HG03060 (cell line): ENCODE measurements around the gene SLC35G2.
"Not testable (repeated sequence)": the region's sequence is repeated elsewhere in the genome, so short reads cannot be mapped to it uniquely, and the experiment has no call there.

Source experiments
- ATAC-seq: cut with Tn5 transposase; IDR thresholded peaks from one replicate; pipeline ENCODE4 v1.9.1; 2021; ENCODE audit warnings: low read depth, moderate number of reproducible peaks; ENCODE audit not compliant: unreplicated experiment

The SLC35G2 gene

DNA sequence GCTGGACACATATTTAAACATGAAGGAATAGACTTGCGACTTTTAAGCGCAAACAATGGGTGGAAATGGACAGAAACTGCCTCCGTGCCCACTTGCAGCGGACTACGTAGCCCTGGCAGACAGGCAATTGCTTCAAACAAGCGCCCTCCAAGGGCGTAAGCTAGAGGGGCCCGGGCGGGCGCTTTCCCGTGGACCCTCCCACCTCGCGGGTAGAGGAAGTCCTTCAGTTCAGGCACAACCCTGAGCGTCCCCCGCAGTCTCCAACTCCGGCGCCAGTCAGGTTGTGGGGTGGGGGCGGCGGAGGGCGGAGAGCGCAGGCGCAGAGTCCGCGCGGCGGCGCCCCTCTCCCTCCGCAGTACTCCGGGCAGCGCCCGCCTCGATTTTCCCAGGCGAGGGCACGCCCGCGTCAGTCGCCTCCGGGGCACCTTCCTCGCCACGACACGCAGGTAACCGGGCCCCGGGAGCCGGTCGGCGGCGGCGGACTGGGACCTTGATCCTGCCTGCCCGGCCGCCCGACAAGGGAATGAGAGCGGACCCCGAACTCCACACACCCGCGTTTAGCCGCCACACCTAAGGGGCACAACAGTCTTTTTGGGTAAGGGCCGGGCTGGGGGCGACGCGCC, at the start of gene SLC35G2:
SLC35G2 (plus strand) TSS at position 358 of the 623 bp plus-strand sequence. CDS start 35,335 bp downstream, outside the sequence.
- no peak for ATAC-seq

DNA sequence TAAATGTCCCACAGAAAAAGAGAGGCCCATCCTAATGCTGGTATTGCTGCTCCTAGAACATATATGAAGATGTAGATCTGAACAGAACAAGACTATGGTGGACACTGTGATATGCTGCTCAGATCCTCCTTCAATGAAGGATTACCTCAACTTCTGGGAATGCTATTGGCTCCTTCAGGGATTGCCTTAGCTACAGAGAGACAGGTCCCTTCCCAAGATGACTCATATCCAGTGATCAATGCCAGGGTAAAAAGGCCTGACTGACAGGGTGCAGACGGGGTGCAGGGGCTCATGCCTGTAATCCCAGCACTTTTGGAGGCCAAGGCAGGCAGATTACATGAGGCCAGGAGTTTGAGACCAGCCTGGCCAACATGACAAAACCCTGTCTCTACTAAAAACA, 46.2 kb upstream of the SLC35G2 start:
- ATAC-seq, result no peak

DNA sequence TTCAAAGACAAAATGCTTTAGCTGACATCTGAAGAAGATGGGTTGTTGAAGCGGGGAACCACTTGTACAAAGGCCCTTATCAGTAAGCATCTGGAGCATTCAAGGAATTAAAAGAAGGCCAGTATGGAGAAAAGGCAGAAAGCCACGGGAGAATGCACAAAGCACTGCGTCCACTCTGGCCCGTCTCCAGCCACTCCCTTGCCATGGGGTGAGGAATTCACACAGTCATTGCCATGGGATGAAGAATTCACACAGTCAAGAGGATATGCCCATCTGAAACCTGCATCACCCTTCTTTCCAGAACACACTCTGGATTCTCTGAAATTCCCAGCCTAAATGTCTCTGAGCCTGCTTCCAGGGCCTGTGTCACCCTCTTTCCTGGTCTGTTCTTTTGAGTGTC, 40.1 kb upstream of the SLC35G2 start:
- ATAC-seq, result no peak

DNA sequence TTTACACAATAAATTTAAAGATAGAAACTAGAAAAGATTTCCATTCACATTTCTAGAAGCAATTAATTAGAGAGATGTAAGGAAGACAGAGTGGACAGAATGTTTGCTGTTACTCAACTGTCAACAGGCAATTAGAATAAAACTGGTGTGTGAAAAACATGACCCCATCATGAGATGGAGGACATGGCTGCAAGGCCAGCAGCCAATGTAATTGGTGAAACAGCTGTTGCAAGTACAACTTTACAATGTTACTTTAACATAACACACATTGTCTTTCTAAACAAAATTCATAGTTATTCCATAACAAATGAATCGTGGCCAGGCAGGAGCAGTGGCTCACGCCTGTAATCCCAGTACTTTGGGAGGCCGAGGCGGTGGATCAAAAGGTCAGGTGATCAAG, 38.2 kb upstream of the SLC35G2 start:
- ATAC-seq, result no peak

DNA sequence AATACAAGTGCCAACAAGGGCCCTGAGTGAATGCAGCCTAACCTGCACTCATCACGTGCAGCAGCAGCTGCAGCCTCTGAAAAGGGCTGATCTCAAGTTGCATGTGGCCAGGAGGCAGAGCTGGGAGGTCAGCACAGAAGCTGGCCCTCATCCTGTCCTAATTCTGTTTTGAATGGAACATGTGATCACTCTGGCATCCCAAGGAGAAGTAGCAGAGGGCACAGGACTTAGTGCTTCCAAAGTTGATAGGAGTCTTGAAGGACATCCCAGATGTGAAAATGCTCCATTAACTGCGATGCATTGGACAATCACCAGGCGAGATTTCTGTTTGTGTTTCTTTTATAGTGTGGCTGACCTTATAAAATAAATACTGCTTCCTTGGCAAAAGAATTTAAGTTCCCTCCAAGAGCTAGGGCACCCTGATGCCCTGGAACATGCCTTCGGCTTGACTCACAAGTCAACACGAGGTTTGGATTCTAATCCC, 35.2 kb upstream of the SLC35G2 start:
- ATAC-seq, result no peak

DNA sequence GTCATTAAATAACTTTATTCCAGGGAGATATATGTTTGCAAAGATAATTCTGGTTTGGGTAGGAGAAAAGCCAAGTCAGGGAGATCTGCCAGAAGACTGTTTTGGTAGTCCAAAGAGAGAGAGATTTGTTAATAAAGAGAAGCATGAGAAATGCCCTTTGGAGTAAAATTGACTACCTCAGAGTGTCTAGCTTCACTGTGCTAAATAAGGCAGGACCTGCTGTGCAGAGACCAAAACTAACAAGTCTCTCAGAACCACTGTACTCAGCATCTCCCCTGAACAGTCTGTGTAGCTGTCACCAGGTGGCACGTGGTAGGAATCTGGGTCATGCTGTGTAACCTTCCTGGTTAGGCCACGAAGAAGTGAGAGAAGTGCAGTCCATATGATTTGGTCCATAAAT, 31.6 kb upstream of the SLC35G2 start:
- ATAC-seq, result peak; percentile 66

DNA sequence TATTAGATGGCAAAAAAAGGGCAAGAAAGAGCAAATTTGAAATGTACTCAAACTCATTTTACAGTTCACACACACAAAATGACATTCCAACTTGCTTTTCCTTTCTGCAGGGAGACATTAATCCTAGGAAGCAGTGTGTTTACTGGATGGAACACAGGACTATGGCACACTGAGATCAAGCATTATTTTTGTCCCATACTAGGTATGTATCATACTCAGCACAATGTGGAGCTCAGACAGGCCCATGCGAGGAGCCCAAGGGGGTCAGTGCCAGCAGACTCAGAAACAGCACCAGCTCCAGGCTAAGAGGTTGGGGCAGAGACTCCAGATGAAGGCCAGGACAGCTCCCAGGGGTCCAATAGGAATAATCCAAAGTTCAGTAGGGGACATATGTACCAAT, 30.8 kb upstream of the SLC35G2 start:
- no peak for ATAC-seq

DNA sequence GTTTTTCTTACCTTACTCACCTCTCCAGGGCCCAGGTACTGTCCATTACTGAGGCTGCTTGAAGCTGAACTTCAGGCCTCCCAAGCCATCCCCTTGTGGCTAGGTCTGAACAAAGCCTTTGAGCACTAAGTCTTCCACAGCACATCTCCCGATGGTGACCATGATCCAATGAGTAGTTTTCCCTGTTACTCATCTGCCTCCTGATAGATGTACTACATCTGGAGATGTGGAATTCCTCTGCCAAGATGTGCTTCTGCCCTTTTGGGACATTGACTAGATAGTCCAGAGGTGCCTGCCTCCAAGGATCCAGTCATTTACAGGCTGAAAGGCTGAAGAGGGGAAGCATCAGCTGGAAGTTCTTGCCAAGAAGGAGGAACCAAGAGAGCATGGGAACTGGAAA, 28.9 kb upstream of the SLC35G2 start:
- ATAC-seq, result no peak

DNA sequence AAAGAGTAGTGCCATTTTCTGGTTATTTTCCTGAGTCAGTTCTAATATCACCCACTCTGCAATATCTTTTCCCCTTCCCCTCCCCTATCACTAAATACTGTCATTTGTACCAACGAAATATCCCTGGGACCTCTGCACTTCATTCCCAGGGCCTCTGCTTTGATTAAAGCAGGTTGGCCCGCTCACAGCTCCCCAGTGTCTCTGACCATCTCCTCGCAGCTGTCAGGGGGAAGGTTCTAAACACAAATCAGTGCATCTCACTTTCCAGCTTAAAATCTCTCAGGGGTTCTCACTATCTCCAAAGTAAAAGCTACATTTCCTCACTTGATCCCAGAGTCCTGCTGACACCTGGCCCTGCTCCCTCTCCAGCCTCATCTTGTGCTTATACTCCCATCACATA, 28.1 kb upstream of the SLC35G2 start:
- ATAC-seq, result no peak

DNA sequence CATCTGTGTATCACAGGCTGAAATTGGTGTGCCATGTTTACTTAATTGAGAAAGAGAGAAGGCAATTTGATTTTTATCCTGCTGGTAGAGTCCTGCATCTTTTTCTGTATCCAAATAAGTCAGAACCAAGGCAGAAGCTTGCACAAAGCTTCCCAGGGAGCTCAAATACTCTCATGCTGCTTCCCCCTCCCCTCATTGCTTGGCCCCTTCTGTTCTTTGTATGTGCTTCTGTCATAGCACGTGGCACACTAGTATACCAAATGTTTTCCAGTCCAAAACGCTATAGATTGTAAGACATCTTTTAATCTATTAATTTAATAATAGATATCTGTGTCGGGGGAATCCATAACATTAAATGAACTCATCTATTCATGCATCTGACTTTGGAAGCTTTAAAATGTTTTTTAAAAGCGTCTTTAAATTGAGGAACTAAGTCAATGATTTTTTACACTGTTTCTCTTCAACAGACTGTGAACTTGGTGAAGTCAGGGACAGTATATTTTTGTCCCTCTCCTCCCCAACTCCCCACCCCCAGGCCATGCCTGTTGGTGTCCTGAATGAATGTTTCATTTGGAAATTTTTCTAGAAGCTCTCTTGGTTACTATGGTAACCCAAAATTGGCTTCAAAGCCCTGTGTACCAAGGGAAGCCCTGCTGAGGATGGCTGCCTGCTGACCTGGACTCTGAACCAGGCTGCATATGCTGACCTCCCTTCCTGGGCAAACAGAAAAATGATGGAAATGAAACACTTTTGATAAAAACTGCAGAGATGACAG, 26.2 kb upstream of the SLC35G2 start:
- no peak for ATAC-seq

DNA sequence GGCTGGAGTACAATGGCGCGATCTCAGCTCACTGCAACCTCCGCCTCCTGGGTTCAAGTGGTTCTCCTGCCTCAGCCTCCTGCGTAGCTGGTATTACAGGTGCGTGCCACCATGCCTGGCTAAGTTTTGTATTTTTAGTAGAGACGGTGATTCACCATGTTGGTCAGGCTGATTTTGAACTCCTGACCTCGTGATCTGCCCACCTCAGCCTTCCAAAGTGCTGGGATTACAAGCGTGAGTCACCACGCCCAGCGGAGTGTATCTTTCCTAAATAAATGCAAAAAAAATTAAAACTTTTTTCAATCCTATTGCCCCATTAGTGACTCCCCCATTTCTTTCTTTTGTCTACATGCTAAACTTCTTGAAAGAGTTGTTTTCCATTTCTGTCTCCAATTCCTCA, 17.8 kb upstream of the SLC35G2 start:
- not testable (repeated sequence) for ATAC-seq

DNA sequence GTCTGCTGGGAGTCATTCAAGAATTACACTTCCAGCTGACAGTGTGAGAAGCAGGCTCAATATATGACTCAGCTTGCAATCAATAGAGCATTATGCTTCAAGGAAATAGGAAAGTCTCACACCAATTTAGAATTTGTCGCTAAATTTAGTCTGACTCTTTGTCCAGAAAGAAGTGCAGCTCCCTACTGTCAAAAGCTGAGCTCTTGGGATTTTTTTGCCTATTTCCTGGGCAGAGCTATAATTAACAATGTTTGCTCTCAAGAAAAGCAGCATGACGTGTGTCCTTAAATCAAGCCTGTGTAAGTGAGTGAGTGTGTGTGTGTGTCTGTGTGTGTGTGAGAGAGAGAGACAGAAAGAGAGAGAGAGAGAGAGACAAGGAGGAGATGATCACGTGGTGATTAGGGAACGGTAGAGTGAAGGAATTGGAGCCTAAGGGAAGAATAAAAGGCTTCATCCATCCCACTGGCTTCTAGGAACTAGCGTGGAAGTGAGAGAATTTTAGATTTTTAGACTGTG, 16.4 kb upstream of the SLC35G2 start:
- ATAC-seq, result no peak

DNA sequence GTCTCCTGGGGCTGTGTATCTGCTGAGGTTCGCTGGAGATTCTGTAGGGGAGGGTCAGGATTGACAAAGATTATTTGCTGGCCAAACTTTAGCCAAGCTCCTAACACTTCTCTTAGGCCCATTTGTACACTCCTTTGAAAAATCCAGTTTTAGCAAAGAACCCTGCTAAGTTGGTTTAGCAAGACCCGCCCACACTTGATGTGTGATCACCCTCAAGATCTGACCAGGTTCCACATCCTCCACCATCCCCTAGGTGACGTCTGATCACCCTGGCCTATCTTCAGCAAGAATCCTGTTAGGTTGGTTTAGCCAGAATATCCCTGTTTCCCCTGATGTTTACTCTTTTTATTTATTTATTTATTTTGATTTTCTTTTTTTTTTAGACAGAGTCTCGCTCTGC, 14.8 kb upstream of the SLC35G2 start:
- ATAC-seq, result no peak

DNA sequence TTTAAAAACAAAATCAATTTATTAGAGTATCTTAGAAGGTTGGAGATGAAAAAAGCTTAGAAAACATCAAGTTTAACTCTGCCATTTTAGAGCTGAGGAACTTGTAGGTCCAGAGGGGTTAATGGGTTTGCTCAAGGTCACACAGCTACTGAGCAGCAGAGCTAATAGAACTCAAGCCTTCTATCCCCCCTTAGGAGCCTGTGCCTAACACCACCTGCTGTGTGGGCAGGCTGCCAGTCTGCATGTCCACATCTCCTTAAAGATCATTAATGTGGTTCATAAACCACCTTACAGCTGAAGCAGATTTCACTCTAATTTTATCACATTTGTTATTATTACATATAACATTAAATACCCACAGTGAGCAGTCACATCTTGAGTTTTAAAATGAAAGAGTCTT, 14.1 kb upstream of the SLC35G2 start:
- no peak for ATAC-seq

DNA sequence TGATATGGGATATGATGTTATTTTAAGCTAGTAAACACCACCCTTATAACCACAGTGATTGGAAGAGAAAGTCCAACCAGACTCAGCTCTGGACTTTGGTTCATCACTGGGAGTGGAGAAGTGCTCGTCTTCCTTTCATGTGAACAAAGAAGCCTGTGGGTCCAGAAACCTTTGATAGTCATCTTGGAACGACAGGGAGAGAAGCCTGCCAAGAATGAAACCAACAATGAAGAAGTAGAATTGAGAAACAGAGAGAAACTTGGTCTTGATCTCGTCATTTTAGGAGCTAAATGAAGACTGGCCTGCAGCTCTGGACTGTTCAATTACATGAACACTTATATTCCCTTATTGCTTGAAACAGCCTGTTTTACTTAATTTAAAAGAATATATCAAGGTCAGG, 13.1 kb upstream of the SLC35G2 start:
- no peak for ATAC-seq

DNA sequence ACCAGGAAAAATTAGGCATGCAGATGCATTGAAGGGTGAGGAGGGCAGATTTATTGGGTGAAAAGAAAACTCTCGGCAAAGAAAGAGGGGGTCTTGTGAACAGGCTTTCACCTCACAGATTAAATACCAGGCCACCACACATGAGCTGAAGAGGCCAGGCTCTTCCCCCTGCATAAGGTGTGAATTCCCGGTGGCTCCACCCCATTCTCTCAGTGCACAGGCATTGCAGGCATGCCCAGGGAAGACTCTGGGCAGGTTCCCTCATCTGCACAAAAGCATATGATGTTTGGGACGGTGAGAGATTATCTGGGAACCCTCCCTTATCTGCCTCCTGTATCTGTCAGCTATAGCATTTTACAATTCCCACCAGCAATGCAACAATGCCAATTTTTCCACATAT, 7.2 kb upstream of the SLC35G2 start:
- ATAC-seq, result no peak

DNA sequence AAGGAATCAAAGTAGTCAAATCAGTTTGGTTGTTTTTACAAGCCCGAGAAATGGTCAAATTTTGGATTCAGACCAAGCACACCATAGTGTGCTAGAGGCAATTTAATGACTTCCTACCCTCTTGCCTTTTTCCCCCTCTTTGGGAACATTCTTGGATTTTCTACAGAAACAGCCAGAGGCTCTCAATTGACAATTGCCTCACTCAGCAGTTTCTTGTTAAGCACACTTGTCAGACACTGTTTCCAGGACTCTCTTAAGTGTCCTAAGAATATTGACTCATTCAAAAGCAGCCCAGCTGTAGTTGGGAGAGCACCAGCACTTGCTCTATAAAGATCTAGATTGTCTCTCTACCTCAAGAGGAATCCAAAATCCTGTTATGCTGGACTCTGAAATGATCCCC, 1.5 kb upstream of the SLC35G2 start:
- no peak for ATAC-seq

DNA sequence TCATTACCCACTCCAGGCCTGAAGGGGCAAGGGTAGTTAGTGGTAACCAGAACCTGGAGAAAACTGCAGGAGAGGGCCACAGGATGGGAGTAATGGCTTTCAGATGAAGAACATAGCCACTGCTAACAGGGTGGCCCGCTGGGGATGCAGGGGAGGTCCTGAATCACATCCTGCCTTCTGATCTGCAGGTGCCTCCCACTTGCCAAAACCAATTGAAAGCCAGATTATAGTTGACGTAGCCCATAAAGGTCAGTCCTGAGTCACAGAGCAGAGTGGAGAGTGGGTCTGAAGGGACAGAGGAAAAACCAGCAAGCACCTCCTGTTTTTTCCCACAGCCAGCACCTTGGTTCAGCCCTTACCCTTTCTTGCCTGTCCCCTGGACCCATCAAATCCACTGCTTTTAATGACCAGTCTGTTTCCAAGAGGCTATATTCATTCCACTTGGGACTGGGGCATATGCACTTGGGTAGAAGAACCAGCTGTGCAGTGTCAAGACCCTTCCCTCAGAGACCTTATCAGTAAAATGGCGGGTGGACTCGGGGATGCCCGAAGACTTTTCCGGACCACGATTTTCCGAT, 646 bp upstream of the SLC35G2 start:
- no peak for ATAC-seq

DNA sequence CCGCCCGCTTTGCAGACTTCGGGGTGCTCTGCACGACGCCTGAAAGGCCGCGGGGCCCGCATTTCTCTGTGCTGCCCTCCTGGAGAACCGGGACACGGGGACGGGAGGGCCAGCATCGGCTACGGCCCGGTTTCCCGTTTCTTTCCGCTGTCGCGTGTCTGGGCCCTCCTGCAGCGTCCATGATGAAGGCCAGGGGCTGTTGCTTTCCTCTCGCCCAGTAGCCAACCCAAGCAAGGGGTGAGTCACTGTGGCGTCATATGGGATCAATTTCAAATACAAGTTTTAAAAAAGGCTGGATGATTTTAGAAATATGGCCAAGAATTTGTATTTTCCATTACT, 435 bp downstream of the SLC35G2 start:
- no peak for ATAC-seq

DNA sequence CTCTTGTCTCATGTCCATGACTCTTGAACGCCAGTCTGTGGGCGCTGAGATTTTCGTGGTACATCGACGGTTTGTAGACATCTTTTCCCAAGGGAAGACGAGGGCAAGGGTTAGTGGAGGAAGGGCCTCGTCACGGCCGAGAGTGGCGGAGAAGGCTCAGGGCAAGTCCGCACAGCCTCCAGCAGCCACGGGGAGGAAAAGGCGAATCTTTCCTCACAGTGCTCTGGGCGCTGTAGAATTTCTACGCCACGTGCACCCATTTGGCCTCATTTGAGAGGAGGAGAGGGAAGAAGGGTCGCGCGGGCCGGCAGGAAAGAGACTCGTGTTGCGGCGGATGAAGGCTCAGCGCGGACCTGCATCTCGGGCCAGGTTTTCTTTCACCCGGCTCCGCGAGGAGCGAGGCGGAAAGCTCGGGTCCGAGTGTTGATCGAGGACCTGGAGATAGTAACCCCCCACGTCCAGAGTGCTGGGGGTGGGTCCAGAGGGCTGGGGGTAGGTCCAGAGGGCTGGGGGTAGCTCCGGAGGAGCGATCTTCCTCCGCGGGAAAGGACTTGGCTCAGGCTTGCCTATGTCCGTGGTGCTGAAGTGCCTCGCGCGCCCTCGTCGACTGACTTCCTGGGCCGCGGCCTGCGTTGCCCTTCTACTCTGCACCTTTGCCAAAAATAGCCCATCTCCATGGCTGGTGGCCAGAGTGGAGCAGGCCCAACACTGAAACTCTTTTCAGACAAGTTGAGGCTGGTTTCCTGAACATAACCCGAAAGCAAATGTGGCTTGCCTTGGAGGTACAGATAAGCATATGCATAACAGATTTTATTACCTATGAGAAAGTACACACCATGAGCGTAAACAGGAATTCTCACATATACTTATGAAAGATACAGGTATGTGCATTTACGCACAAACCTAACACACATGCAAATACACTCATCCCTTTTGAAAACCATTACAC, 1.1 kb downstream of the SLC35G2 start:
- no peak for ATAC-seq

DNA sequence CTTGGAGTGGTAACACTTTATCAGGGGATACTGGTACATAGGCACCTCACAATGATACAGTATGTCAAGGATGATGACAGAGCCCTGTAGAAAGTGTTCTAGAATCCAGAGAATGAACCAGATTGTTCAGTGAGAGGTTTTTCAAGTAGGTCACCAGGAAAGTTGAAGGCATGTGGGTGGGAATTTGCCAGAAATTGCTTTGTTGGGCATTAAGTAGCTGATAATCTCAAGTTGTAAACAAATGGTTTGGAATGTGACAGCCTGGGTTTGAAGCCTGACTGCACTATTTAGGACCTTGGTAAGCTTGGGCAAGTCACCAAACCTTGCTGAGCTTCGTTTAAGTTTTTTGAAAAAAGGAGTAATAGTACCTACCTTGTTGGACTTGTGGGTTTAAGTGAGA, 12.5 kb downstream of the SLC35G2 start:
- ATAC-seq, result no peak
